PC-3 (cell line): ENCODE data around the gene TREX2. TPM values are rescaled to one million over a fixed set of nuclear protein-coding genes. Genes with fewer than 3 reads are reported as not detected.

ENCODE experiments used
- ATAC-seq: fragments of 200-7000 bp; cut with Tn5 transposase; 2 replicates; pipeline ENCODE4 v1.9.1; 2020; ENCODE audit warnings: mild to moderate bottlenecking, moderate library complexity
- BruUV-seq: library from RNA; stranded (reverse); fragments of 400-500 nt; replicated peaks from 2 replicates; lab custom pipeline; 2021; lab: Mats Ljungman, UMichigan
- CTCF ChIA-PET: fragments of 300-600 bp; sonication (Branson Sonifier 250); formaldehyde crosslinking; loops from one replicate; lab custom pipeline; 2022; ENCODE audit warnings: antibody characterized with exemption; lab: Charles Lee
- POLR2A ChIA-PET: fragments of 300-600 bp; sonication (Branson Sonifier 250); formaldehyde crosslinking; loops from one replicate; lab custom pipeline; 2022; ENCODE audit warnings: antibody characterized with exemption; ENCODE audit not compliant: unreplicated experiment; lab: Charles Lee
- DNase-seq: peaks from one replicate; pipeline ENCODE4 v3.0.0-alpha.2; 2015
- H2AFZ ChIP-seq: fragments of 300-600 bp; sonication (generic); 2 replicates; pipeline ENCODE4 v1.6.0; 2016; ENCODE audit warnings: antibody characterized with exemption, low read length
- H3F3A ChIP-seq: fragments of 300-600 bp; sonication (generic); one replicate; pipeline ENCODE4 v1.6.0; 2017; ENCODE audit warnings: antibody characterized with exemption, low read length, control low read depth, mild to moderate bottlenecking; ENCODE audit not compliant: unreplicated experiment
- H3K27ac ChIP-seq: fragments of 300-600 bp; sonication (generic); 2 replicates; pipeline ENCODE4 v1.5.1; 2016; ENCODE audit warnings: mild to moderate bottlenecking, low read length
- H3K27me3 ChIP-seq: fragments of 300-600 bp; sonication (generic); 2 replicates; pipeline ENCODE4 v1.6.1; 2016; ENCODE audit warnings: low read length, mixed read lengths
- H3K36me3 ChIP-seq: fragments of 300-600 bp; sonication (generic); 2 replicates; pipeline ENCODE4 v1.6.1; 2016; ENCODE audit warnings: low read depth, mixed run types, low read length, mixed read lengths
- H3K4me1 ChIP-seq: fragments of 300-600 bp; sonication (generic); 2 replicates; pipeline ENCODE4 v1.5.1; 2016; ENCODE audit warnings: low read length; ENCODE audit not compliant: insufficient read depth
- H3K4me2 ChIP-seq: fragments of 300-600 bp; sonication (generic); 2 replicates; pipeline ENCODE4 v1.6.0; 2016; ENCODE audit warnings: low read length
- H3K4me3 ChIP-seq: fragments of 300-600 bp; sonication (generic); 2 replicates; pipeline ENCODE4 v1.5.1; 2016; ENCODE audit warnings: mild to moderate bottlenecking, low read length, mixed read lengths
- H3K79me2 ChIP-seq: fragments of 300-600 bp; sonication (generic); 2 replicates; pipeline ENCODE4 v1.6.1; 2017; ENCODE audit warnings: low read length, mixed read lengths
- H3K9ac ChIP-seq: fragments of 300-600 bp; sonication (generic); 2 replicates; pipeline ENCODE4 v1.6.0; 2016; ENCODE audit warnings: mild to moderate bottlenecking, low read length
- H3K9me2 ChIP-seq: fragments of 300-600 bp; sonication (generic); replicated peaks from 2 replicates; pipeline ENCODE4 v1.6.1; 2016; ENCODE audit warnings: mixed run types, low read length, mixed read lengths
- H3K9me3 ChIP-seq: fragments of 300-600 bp; sonication (generic); 2 replicates; pipeline ENCODE4 v1.6.1; 2016; ENCODE audit warnings: low read length, mixed read lengths
- H4K20me1 ChIP-seq: fragments of 300-600 bp; sonication (generic); 2 replicates; pipeline ENCODE4 v1.6.1; 2016; ENCODE audit warnings: low read length, mixed read lengths
- CTCF ChIP-seq: fragments of 300-600 bp; sonication (generic); conservative IDR thresholded peaks from 2 replicates; pipeline ENCODE4 v1.5.1; 2017; ENCODE audit warnings: antibody characterized with exemption, low read depth, mild to moderate bottlenecking, low read length
- EZH2 ChIP-seq: fragments of 300-600 bp; sonication (generic); IDR thresholded peaks from one replicate; pipeline ENCODE4 v1.6.1; 2017; ENCODE audit warnings: antibody characterized with exemption, mild to moderate bottlenecking, low read length; ENCODE audit not compliant: unreplicated experiment
- EZH2phosphoT487 ChIP-seq: fragments of 300-600 bp; sonication (generic); IDR thresholded peaks from 2 replicates; pipeline ENCODE4 v1.6.1; 2018; ENCODE audit warnings: mild to moderate bottlenecking, antibody characterized with exemption, low read length, borderline replicate concordance
- intact Hi-C: fragments of 100-400 bp; cut with micrococcal nuclease; formaldehyde crosslinking; loops from 2 replicates; pipeline ENCODE4 v1.9.0; 2023
- total RNA-seq: library from RNA; depleted of rRNA; stranded (reverse); fragments of >200 nt; gene quantifications from 2 replicates; pipeline ENCODE4 v1.2.3, GENCODE V29; 2014

The TREX2 gene
- total RNA-seq, 1 experiment from 2014 or later, result 1.4 TPM

- H3F3A ChIP-seq, result no peaks in the 10 kb centered on the region
- H3K4me1 ChIP-seq, result peaks cover 7% of the 10 kb centered on the region; the same call in 1 of the 2 replicates
- ChIA-PET POLR2A (interaction anchor here (0.5 kb wide), 1 partner anchor 22 kb away, joined by 9 read pairs; no protein-coding TSS in a partner anchor), CTCF (no interaction called here)
- no peak for ATAC-seq
- DNase-seq, result no peak
- H3K9me2 ChIP-seq, result no peaks in the 10 kb centered on the region
- H3K9ac ChIP-seq, result no peak overlapping the region
- peaks cover 14% of the 10 kb centered on the region for H3K27me3 ChIP-seq
- H3K4me2 ChIP-seq, result no peak overlapping the region
- no peaks in the 10 kb centered on the region for H4K20me1 ChIP-seq
- no peak overlapping the region for H3K4me3 ChIP-seq
- no peaks in the 10 kb centered on the region for H3K9me3 ChIP-seq
- H3K36me3 ChIP-seq, result no peaks in the 10 kb centered on the region
- no peak overlapping the region for H3K27ac ChIP-seq
- no peaks in the 10 kb centered on the region for H3K79me2 ChIP-seq
- BruUV-seq, result no TSS peak
- TF ChIP-seq CTCF (no peak), EZH2 (no peak), EZH2phosphoT487 (no peak)
- no peak overlapping the region for H2AFZ ChIP-seq
- intact Hi-C loops, result no loop called here
Observed at GRCh38 chrX:153492543-153492942, 46.7 kb upstream of the TREX2 start.

GRCh38 chrX:153491918-153492317 lies 46.1 kb upstream of the TREX2 start:
- Histone ChIP-seq H3K36me3 (no peaks in the 10 kb centered on the region), H3K4me2 (no peak overlapping the region), H2AFZ (no peak overlapping the region), H3K9me2 (no peaks in the 10 kb centered on the region), H4K20me1 (no peaks in the 10 kb centered on the region), H3K79me2 (no peaks in the 10 kb centered on the region), H3K27ac (no peak overlapping the region), H3K9me3 (no peaks in the 10 kb centered on the region), H3K4me1 (peaks cover 7% of the 10 kb centered on the region; the same call in 1 of the 2 replicates), H3K27me3 (peaks cover 14% of the 10 kb centered on the region), H3F3A (no peaks in the 10 kb centered on the region), H3K4me3 (no peak overlapping the region), H3K9ac (no peak overlapping the region)
- no peak for DNase-seq
- ChIA-PET CTCF (no interaction called here), POLR2A (no interaction called here)
- BruUV-seq, result no TSS peak
- intact Hi-C loops, result no loop called here
- no peak for ATAC-seq
- no peak for TF ChIP-seq CTCF
- TF ChIP-seq EZH2phosphoT487, result no peak
- TF ChIP-seq EZH2, result no peak

GRCh38 chrX:153491351-153491914 lies 45.6 kb upstream of the TREX2 start:
- no peak for DNase-seq
- Histone ChIP-seq H3K36me3 (no peaks in the 10 kb centered on the region), H3K4me3 (no peak overlapping the region), H3F3A (no peaks in the 10 kb centered on the region), H3K9me3 (no peaks in the 10 kb centered on the region), H4K20me1 (no peaks in the 10 kb centered on the region), H3K9ac (no peak overlapping the region), H2AFZ (no peak overlapping the region), H3K4me1 (peaks cover 7% of the 10 kb centered on the region; the same call in 1 of the 2 replicates), H3K27ac (no peak overlapping the region), H3K4me2 (no peak overlapping the region), H3K27me3 (peaks cover 14% of the 10 kb centered on the region), H3K79me2 (no peaks in the 10 kb centered on the region), H3K9me2 (no peaks in the 10 kb centered on the region)
- TF ChIP-seq EZH2 (no peak), EZH2phosphoT487 (no peak), CTCF (no peak)
- no TSS peak for BruUV-seq
- ATAC-seq, result no peak
- ChIA-PET CTCF (no interaction called here), POLR2A (no interaction called here)
- intact Hi-C loops, result no loop called here
